Transverse colon (tissue), 4 donors: Measurements from ENCODE around the gene VWF.

Experiments used
- CTCF ChIP-seq, 5 experiments: fragments of 200-600 bp in 3 of 5; fragments of 450-650 bp in 2 of 5; sonication (generic) in 3 of 5; IDR thresholded peaks; 1 replicate in 2 of 5; 2 replicates in 3 of 5; pipeline ENCODE4 v1.5.1; 2016 to 2017; ENCODE audit warnings: antibody characterized with exemption in 5 of 5, inconsistent platforms in 3 of 5, mild to moderate bottlenecking in 2 of 5, moderate library complexity in 1 of 5
- EP300 ChIP-seq: sonication (generic); formaldehyde crosslinking; IDR thresholded peaks from one replicate; pipeline ENCODE4 v1.6.1; 2017; ENCODE audit warnings: antibody characterized with exemption, low read depth
- POLR2A ChIP-seq: fragments of 450-650 bp; IDR thresholded peaks from one replicate; pipeline ENCODE4 v1.6.1; 2016; ENCODE audit warnings: antibody characterized with exemption, mild to moderate bottlenecking, moderate library complexity
- POLR2AphosphoS5 ChIP-seq, 3 donors: sonication (generic); formaldehyde crosslinking; IDR thresholded peaks; one replicate each; pipeline ENCODE4 v1.6.1; 2016; ENCODE audit warnings: antibody characterized with exemption in 3 of 3

GRCh38 chr12:5912437-5913334 is 211.8 kb downstream of the VWF start:
- TF ChIP-seq CTCF (IDR thresholded peaks at IDR 0.05): no peak
- TF ChIP-seq POLR2AphosphoS5 (IDR thresholded peaks at IDR 0.05): no peak
- no peak for TF ChIP-seq POLR2A
- TF ChIP-seq EP300: no peak
